ENCODE results near the gene EID2B.

The EID2B gene

DNA sequence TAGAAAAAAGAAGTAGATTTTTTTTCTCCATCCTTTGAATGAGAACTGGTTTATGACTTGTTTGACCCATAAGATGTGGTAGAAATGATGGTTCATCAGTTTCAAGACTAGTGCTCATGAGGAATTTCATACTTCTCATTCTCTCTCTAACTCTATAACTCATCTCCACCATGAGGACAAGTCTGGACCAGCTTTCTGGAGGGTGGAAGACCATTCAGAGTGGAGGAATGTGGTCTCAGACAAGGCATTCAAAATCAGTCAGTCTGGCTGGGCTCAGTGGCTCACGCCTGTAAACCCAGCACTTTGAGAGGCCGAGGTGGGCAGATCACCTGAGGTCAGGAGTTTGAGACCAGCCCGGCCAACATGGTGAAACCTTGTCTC is 10.8 kb upstream of the EID2B start:
- Histone ChIP-seq H3K36me3 (ENCODE audit: low read depth) (peaks cover 5% of the 10 kb centered on the region; the same call in 1 of the 2 replicates), H3K4me3 (ENCODE audit: severe bottlenecking) (no peak overlapping the region), H3K9me3 (ENCODE audit: severe bottlenecking) (no peaks in the 10 kb centered on the region), H3K27ac (ENCODE audit: poor library complexity, severe bottlenecking) (peak overlapping the region; percentile 55), H3K4me1 (ENCODE audit: insufficient read depth, poor library complexity, severe bottlenecking) (peaks cover 23% of the 10 kb centered on the region), H3K27me3 (ENCODE audit: insufficient read depth, poor library complexity, severe bottlenecking) (no peaks in the 10 kb centered on the region)
- ATAC-seq (ENCODE audit: low read depth) (peak; percentile 76), DNase-seq (ENCODE audit: low spot score) (no peak)
- TF ChIP-seq, protein P1, sequence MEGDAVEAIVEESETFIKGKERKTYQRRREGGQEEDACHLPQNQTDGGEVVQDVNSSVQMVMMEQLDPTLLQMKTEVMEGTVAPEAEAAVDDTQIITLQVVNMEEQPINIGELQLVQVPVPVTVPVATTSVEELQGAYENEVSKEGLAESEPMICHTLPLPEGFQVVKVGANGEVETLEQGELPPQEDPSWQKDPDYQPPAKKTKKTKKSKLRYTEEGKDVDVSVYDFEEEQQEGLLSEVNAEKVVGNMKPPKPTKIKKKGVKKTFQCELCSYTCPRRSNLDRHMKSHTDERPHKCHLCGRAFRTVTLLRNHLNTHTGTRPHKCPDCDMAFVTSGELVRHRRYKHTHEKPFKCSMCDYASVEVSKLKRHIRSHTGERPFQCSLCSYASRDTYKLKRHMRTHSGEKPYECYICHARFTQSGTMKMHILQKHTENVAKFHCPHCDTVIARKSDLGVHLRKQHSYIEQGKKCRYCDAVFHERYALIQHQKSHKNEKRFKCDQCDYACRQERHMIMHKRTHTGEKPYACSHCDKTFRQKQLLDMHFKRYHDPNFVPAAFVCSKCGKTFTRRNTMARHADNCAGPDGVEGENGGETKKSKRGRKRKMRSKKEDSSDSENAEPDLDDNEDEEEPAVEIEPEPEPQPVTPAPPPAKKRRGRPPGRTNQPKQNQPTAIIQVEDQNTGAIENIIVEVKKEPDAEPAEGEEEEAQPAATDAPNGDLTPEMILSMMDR (IDR thresholded peaks at IDR 0.05; ENCODE audit: poor library complexity, severe bottlenecking), result no peak

DNA sequence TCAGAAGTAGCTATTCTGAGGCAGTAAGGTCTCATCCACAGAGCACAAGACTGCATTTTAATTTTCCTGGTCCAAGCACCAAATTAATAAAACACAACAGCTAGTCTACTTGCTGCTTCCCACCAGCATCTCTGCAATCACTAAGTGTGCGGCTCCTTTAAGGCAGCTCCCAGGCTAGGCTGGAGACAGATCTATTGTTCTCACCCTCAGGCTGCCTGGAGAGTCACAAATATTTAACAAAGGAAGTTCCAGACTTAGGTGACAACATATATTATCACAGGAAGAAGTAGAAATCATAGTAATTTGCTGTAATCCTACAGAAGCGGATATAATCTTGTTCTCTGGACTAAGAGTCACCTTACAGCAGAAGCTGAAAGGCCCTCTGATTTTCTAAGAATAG is 9.6 kb upstream of the EID2B start:
- no peaks in the 10 kb centered on the region for H3K9me3 ChIP-seq (ENCODE audit: severe bottlenecking)
- H3K27ac ChIP-seq (ENCODE audit: poor library complexity, severe bottlenecking), result peak overlapping the region; percentile 55
- H3K4me3 ChIP-seq (ENCODE audit: severe bottlenecking), result no peak overlapping the region
- TF ChIP-seq, protein P1 (IDR thresholded peaks at IDR 0.05; ENCODE audit: poor library complexity, severe bottlenecking), result no peak
- H3K27me3 ChIP-seq (ENCODE audit: insufficient read depth, poor library complexity, severe bottlenecking), result no peaks in the 10 kb centered on the region
- DNase-seq (ENCODE audit: low spot score) (no peak), ATAC-seq (ENCODE audit: low read depth) (no peak)
- peaks cover 27% of the 10 kb centered on the region for H3K4me1 ChIP-seq (ENCODE audit: insufficient read depth, poor library complexity, severe bottlenecking)
- H3K36me3 ChIP-seq (ENCODE audit: low read depth), result peaks cover 5% of the 10 kb centered on the region; the same call in 1 of the 2 replicates

DNA sequence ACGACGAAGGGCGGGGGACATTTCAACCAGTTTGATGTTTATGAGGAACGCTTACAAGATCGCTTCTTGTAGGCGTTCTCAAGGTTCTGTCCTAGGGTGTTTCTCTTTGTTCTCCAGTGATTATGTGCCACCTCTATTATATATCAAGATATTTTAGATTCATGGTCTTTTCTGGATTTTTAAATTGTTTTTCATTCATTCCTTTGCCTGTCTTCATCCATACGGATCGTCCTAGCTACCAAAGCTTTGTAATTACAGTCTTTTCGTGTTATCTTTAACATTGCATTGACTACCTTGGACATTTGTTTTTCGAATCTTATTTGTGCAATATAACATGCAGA is 7.7 kb upstream of the EID2B start:
- Histone ChIP-seq H3K4me3 (ENCODE audit: severe bottlenecking) (peak overlapping the region; percentile 96), H3K9me3 (ENCODE audit: severe bottlenecking) (no peaks in the 10 kb centered on the region), H3K36me3 (ENCODE audit: low read depth) (peaks cover 5% of the 10 kb centered on the region; the same call in 1 of the 2 replicates), H3K27ac (ENCODE audit: poor library complexity, severe bottlenecking) (no peak overlapping the region), H3K27me3 (ENCODE audit: insufficient read depth, poor library complexity, severe bottlenecking) (no peaks in the 10 kb centered on the region), H3K4me1 (ENCODE audit: insufficient read depth, poor library complexity, severe bottlenecking) (peaks cover 27% of the 10 kb centered on the region)
- TF ChIP-seq, protein P1 (IDR thresholded peaks at IDR 0.05; ENCODE audit: poor library complexity, severe bottlenecking), result peak; percentile 71
- DNase-seq (ENCODE audit: low spot score), result no peak
- ATAC-seq (ENCODE audit: low read depth), result no peak

DNA sequence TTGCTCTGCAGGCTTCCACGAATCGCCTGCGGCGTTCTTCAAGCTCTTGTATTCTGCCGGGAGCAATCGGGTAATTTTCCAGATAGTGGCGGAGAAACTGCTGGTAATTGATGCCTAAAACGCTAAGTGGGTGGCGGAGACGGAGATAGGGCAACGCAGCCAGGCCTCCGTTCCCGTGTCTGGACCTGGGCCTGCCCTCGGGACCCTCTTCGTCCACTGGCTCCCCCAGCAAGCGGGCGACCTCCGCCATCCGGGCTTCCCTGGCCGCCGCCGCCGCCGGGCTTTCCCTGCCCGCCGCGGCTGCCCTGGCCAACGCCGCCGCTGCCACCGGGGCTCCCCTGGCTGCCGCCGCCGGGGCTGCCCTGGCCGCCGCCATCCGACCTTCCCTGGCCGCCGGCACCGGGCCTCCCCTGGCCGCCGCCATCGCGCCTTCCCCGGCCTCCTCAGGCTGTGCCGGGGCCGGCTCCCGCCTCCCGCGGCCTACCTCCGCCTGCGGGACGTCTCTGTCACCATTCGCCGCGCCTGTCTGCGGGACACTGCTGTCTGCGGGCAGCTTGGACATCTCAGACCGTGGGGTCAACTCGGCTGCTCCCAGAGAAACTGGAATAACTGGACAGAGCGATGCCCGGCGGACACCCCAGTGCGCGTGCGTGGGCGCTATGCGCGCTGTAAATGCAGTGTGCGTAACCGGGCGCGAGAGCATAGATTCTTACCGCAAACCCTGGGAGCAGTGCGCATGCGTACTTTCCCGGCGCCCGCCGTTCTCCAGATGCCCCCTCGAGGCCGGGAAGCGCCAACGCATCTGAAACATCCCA is 7.1 kb upstream of the EID2B start, which contains the start of gene EID2:
Gene EID2, minus strand, starts transcription at position 644 of the 815 bp plus-strand sequence. Its CDS starts 82 bp downstream, at position 562.
- Histone ChIP-seq H3K4me1 (ENCODE audit: insufficient read depth, poor library complexity, severe bottlenecking) (peaks cover 27% of the 10 kb centered on the region), H3K27me3 (ENCODE audit: insufficient read depth, poor library complexity, severe bottlenecking) (no peaks in the 10 kb centered on the region), H3K9me3 (ENCODE audit: severe bottlenecking) (no peaks in the 10 kb centered on the region), H3K36me3 (ENCODE audit: low read depth) (peaks cover 5% of the 10 kb centered on the region; the same call in 1 of the 2 replicates), H3K4me3 (ENCODE audit: severe bottlenecking) (peak within 1 kb of the TSS; percentile 96), H3K27ac (ENCODE audit: poor library complexity, severe bottlenecking) (peak within 1 kb of the TSS; percentile 52)
- peak; percentile 90 for DNase-seq (ENCODE audit: low spot score)
- peak; percentile 87 for ATAC-seq (ENCODE audit: low read depth)
- TF ChIP-seq, protein P1 (IDR thresholded peaks at IDR 0.05; ENCODE audit: poor library complexity, severe bottlenecking), result peak; percentile 87

DNA sequence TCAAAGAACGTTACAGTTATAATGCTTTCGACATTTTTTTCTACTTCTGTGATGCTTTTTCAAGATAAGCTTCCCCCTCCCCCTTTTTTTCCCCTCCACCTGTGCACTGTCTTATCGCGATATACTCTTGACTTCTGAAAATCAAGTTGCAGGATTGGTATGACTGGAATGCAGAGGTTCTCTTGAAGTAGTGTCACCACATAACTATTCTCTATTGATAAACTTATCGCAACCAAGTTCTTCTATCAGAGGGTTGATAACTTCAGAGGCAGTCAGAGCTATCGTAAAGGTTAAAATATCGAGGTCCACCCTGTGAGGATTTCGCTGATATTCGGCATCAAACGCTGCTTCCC is 6.5 kb upstream of the EID2B start:
- Histone ChIP-seq H3K4me3 (ENCODE audit: severe bottlenecking) (peak overlapping the region; percentile 96), H3K9me3 (ENCODE audit: severe bottlenecking) (no peaks in the 10 kb centered on the region), H3K27ac (ENCODE audit: poor library complexity, severe bottlenecking) (peak overlapping the region; percentile 52), H3K36me3 (ENCODE audit: low read depth) (peaks cover 5% of the 10 kb centered on the region; the same call in 1 of the 2 replicates), H3K27me3 (ENCODE audit: insufficient read depth, poor library complexity, severe bottlenecking) (no peaks in the 10 kb centered on the region), H3K4me1 (ENCODE audit: insufficient read depth, poor library complexity, severe bottlenecking) (peaks cover 25% of the 10 kb centered on the region)
- DNase-seq (ENCODE audit: low spot score) (no peak), ATAC-seq (ENCODE audit: low read depth) (peak; percentile 37; the same call in 2 of the 3 replicates)
- TF ChIP-seq, protein P1 (IDR thresholded peaks at IDR 0.05; ENCODE audit: poor library complexity, severe bottlenecking), result no peak
